Islet precursor cell (in vitro differentiated cells): Measurements from ENCODE around the gene RBFOX2.
A peak's percentile ranks its signal among the peaks of the same experiment; 100 is the strongest.

ENCODE experiments used
- DNase-seq: peaks from one replicate; pipeline ENCODE4 v3.0.0-alpha.2; 2018

The RBFOX2 gene

DNA sequence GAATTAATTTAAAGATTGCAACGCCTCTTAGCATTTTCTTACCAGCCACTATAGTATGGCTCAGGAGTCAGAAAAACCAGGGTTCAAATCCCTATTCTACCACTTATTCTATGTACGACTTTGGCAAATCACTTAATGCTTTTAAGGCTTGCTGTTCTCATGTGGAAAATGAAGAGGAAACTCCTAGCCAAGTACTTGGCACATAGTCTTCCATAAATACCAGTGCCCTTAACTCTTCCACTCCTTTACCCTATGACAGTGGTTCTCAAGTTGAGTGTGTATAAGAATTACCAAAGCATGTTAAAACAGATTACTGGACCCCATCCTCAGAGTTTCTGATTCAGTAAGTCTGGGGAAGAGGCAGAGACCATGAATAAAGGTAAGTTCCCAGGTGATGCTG is 107.6 kb downstream of the RBFOX2 start:
- no peak for DNase-seq

DNA sequence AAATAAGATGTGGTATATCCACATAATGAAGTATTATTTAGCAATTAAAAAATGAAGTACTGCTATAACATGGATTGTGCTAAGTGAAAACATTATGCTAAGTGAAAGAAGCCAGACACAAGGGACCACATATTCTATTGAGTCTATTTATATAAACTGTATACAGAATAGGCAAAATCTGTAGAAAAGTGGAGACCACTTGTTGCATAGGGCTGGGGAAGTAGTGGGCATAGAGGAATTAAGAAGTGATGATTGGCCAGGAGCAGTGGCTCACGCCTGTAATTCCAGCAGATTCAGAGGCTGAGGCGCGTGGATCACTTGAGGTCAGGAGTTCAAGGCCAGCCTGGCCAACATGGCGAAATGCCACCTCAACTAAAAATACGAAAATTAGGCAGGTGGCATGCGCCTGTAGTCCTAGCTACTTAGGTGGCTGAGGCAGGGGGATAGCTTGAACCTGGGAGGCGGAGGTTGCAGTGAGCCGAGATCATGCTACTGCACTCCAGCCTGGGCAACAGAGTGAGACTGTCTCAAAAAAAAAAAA is 109.6 kb downstream of the RBFOX2 start:
- no peak for DNase-seq

DNA sequence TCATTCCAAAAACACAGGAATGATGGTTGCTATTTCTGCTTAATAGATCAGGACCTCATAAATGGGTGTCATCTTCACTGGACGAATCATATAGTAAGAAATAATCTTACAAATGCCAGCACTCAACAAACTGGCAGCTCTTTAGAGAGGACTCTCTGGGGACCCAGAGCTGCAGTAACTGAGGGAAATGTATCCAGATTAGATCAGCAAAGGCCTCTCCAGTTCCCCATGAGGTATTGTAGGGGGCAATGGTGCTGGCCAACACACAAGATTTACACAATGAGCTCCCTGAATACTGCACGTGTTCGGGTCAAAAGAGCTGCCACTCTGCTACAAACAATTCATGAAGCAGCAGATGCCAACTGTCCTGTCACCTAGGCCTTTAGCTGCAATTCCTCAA is 110.2 kb downstream of the RBFOX2 start:
- DNase-seq, result no peak

DNA sequence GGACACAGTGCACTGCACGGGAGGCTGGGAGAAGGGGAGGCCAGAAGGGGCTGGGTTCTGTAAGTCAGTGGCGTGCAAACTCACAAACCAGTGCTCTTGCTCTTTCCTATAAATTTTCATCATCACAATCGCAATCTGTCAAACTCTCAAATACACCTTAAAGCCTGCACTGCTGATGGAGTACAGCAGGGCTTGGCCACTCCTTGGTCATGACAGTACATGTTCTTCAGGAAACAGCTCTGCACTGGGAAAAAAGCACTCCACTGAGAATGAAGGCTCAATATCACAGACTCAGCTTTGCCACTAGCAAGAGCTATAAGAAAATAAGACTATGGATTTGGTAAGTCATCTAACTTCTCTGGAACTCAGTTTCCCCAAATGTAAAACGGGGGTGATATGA is 111.0 kb downstream of the RBFOX2 start:
- no peak for DNase-seq

DNA sequence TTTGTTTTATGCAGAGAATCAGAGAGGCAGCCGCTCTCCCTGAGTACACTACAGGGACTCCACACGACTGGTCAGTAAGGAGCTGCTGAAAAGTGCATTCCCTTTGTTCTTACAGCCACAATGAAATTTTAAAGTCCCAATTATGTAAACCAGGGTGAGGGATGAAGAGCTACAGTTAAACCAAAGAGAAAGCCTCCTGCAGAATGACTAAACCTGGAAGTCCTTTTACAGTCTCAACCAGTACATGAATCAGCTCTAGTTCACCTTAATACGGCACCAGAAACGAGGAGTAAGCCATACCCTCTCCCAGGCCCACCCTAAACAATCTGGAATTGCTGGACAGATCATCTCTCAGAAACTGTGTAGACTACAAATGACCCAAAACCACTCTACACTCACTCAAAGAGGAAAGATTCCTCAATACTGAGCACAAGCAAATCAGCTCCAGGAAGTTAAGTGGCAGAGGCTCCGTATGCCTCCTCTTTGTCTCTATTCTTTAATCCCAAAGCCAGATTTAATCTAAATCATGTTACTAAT is 113.1 kb downstream of the RBFOX2 start:
- no peak for DNase-seq

DNA sequence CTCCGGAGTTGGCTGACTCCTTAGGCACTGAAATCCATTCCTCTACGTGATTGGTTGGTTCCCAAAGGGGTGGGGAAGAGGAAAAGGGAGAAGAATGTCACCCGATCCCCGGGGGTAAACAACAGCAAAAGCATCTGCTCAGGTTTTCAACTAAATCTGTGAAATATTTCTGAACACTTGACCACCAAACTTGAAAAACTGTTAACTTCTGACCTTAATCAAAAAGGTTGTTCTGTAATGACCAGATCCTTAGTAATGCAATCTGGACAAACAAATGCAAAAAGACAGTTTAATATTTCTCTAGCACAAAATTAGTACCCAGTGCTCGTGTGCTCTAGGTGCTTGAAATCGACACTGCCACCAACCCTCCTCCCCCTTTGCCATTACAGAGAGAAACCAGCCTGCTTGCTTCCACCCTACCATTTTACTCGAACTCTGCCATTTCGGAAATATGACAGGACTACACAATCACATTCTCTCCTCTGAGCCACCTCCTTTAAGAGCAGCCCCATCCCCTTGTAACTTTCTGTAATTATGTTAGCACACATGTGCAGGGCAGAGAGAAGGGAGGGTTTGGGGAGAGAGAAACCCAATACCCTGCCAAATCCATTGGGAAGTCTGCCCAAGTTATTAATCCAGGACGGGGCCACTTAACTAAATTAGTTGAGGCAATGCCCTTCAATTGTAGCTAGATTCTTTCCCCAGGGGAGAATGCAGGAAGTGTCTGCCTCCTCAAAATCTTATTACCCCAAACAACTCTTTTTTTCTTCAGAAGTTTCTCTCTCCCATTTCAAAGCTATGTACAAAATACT is 113.8 kb downstream of the RBFOX2 start:
- peak; percentile 93 for DNase-seq

DNA sequence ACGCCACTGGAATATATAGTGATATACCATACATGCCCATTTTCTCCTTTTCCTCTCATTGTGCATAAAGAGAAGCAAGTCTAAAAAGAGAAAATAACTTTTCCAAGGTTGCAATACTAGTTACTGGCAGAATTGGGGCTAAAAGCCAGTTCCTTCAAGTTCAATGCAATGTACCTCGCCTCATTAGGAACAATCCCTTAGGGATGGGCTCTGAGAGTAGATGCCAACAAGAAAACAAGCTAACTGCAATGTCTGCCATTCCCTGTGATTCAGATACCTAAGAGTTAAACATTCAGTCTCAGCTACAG is 114.3 kb downstream of the RBFOX2 start:
- DNase-seq, result no peak

DNA sequence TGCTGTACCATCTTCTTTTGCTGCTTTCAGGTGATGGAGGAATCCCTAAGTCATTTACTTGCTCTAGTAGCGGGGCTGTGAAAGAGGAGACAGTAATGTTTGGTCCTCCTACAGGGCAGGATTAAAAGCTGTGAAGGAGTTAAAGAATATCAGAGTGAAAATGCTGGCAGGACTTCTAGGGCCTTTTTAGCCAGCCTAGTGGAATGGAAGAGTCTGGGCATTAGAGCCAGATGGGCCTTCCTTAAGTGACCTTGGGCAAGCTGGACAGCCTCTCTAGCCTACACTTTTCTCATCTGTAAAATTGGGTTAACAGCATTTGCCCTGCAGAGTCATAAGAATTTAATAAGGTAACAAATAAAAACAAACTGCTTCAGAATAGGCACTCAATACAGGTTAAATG is 114.7 kb downstream of the RBFOX2 start:
- DNase-seq, result no peak

DNA sequence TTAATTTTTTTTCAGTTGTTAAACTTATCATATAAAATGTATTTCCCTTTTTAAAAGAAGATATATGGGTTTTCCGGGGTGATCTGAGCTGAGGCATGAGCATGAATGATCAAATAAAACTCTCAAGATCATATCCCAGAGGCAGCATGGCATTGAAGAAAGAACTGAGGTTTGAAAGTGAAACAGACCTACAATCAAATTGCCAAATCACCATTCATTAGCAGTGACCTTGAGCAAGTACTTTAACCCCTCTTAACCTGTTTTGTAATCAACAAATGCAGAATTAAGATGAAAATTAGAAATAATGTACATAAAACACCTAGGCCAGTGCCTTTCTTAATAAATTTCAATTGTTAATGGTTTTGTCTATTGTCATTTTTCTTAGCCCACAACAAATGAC is 116.0 kb downstream of the RBFOX2 start:
- DNase-seq, result no peak

DNA sequence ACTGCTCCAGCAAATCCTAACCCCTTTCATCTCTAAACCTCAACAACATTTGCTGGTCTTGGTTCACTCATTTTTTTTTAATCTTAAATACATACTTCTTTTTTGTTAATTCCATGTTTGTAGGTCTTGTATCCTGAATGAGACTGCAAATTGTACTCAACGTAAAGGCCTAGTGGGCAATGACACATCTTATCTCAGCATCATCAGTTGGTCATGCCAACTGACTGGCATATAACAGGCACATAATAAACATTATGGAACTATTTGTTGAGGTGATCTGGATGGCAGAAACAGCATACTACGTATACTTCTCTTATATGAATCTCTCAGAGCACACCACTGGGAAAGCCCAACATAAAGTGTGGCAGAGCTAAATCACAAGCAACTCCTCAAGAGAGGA is 116.7 kb downstream of the RBFOX2 start:
- no peak for DNase-seq

DNA sequence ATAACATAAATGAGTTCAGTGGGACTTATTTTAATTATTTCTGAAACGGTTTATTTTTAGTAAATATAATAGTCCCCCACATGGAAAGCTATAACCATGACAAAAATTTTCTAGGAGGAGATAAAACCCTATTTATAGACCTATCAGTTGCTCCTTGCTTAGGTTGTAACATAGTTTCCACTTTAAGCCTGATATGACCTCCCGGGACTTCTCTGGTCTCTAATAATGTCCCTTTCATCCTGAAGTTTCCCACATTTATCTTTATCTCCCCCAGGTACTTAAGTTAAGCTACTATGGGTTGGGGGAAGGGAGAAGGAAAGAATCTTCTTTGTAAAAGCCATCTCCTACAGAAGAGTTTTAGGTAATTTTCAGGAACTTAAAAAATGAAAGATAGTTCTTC is 117.7 kb downstream of the RBFOX2 start:
- no peak for DNase-seq

DNA sequence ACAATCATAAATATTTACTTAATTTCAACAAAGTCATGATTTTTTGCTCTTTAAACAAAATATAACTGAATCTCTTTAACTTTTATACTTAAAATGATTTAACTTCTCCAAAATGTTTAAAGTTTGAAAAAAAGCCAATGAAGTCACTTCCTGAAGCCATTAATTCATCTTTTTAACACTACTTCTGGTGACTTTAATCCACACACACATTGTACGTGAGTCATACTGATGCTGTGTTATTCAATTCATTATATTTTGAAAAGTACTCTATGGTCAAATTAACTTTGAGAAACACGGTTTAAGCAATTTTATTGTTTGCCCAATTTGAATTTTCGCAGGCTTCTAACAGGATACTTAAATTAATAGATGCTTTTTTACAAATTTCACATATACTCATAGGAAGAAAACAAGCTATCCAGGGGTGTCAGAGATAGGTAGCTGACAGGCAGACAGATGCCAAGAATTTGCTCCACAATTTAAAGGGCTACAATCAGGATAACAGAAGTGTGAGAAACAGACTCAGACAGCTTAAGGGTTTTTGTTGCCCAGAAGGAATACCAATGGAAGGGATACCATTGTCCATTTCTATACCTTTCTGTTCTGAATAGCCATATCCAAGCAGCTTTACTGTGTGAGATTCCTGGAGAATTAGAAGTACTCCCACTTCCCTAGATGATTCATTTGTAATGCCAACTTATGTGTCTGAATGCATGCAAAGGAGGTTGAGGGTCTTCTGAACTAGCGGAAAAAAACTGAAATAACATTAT is 118.4 kb downstream of the RBFOX2 start:
- no peak for DNase-seq

DNA sequence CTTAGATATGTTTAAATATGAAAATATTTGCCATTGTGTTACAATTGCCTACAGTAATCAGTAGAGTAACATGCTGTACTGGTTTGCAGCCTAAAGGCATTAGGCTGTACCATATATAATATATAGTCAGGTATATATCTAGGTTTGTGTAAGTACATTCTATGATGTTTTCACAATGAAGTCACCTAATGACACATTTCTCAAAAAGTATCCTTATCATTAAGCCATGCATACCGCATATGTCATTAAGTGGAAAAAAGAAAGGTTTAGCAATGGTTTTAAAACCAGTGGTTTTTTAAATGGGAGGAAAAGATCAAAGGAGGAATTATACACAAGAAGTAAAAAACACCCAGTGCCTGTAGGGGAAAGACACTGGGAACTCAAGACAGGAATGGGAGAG is 122.7 kb downstream of the RBFOX2 start:
- no peak for DNase-seq

DNA sequence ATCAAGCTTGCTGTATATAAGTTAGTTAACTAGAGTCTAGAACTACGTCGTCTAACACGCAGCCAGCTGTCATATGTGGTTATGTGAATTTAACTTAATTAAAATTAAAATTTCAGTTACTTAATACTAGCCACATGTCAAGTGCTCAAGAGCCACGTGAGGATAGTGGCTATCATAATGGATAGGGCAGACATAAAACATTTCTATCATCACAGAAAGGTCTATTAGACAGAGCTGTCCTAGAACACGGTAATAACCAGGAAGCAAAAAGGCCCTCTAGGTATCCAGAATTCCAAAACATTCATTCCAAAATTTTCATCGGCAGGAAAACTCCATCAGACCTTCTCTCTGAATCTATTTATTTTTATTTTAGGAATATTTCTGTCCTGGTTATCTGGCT is 123.9 kb downstream of the RBFOX2 start:
- no peak for DNase-seq

DNA sequence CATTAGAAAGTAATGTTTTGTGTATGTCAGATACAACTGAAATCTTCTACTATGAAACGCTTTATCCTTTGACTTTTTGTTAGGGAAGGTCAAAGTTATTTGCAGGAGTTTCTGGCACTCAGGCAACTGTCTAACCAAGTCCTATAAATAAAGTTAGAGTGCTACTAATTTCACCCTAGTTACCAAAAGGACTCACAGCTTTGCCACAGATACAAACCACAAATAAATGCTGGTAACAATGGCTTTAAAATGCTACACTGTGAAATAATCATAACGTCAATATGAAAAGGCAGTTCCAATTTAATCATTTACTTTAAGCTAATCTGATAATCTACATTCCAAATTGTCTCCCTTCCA is 124.3 kb downstream of the RBFOX2 start:
- no peak for DNase-seq

DNA sequence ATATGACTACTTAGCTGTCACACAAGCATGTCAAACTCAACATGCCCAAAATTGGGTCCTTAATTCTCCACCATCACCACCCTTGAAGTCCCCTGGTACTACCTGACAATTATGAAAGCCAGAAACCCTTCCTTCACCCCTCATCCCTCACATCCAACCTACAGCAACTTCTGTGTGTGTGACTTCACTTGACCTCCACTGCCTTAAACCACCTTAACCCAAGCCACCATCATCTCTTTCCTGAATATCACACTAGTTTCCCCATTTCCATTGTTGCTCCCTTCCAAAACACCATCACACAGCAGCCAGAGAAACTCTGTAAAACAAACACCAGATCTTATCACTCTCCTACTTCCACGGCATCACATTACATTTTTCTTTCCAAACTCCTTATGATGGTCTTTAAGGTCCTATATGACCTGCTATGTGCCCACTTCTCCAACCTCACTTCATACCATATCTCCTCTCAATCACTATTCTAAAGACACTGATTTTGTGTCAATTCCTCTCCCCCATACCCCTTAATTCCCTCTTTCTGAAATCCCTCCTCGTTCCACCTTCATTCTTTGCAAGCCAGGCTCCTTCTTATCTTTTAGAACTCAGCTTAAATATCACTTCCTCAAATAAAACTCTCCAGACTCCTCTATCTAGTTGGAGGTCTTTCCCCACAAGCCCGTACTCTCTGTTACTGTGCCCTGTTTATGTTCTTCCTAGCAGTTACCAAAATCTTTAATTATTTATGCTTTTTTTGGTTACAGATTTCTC is 124.9 kb downstream of the RBFOX2 start:
- no peak for DNase-seq

DNA sequence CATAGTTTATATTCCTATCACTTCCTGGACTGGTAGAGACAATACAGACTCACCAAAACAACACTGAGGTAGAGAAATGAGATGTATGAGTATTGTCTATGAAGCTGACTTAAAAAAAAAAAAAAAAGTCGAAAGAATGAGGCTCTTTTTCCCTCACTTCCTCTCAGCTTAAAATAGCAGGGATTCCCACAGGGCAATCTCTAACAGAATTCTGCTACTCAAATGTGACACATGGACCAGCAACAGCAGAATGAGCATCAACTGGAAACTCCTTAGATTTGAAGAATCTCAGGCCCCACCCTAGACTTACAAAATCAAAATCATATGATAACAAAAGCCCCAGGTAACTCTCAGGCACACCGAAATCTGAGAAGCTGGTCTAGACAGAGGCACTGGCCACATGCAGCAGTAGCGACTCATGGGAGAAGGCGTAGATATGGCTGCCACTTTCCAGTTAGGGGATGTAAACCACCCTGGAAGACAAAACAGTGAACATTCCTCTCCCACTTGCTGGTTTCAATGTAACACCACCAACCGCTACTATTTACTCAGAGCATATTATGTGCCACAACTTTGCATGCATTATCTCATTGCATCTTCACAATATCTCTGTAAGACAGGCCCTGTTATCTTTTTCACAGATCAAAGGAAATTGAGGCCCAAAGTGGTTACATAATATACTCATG is 128.0 kb downstream of the RBFOX2 start:
- peak; percentile 81 for DNase-seq

DNA sequence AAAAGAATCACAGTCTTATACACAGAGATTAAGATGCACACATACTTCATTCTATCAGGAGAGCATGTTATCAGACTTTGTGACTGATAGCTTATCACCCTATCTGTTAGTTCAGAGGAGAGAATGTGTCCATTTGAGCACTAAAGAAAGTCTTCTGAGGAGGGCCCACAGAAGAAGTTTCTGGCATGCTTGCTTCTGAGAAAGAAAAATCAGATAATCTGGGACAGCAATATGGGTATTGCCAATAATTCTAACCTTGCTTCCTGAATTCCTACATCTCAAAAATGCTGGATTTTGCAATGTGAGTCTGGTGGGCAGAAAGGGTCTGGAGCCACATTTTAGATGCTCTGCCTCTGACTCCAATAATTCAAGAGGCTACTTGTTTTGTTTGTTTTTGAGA is 128.9 kb downstream of the RBFOX2 start:
- DNase-seq, result no peak

DNA sequence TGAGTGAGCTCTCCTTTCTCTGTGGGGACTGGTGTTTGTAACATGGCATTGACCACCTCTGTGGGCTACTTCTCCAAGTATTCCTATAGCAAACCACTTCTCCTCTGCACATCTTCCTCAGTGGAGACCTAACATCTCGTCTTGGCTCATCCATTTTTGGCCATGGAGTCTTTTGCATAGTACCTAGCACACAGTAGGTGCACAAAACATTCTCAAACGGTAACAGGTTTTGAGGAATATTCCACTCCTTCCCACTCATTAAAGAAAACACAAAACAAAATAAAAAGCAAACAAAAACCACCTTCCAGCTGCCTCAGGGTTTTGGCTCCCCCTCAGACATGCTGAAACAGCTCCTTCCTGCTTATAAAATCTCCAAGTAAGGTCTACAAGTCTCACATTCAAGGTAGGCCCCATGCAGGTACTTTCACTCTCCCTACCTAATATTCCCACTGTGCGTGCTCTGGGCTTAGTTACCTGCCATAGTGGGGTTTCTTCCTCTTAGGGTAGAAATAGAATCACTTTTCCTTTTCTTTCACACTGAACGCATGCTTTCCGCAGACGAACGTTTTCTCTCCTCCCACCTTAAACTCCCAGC is 132.4 kb downstream of the RBFOX2 start:
- no peak for DNase-seq

DNA sequence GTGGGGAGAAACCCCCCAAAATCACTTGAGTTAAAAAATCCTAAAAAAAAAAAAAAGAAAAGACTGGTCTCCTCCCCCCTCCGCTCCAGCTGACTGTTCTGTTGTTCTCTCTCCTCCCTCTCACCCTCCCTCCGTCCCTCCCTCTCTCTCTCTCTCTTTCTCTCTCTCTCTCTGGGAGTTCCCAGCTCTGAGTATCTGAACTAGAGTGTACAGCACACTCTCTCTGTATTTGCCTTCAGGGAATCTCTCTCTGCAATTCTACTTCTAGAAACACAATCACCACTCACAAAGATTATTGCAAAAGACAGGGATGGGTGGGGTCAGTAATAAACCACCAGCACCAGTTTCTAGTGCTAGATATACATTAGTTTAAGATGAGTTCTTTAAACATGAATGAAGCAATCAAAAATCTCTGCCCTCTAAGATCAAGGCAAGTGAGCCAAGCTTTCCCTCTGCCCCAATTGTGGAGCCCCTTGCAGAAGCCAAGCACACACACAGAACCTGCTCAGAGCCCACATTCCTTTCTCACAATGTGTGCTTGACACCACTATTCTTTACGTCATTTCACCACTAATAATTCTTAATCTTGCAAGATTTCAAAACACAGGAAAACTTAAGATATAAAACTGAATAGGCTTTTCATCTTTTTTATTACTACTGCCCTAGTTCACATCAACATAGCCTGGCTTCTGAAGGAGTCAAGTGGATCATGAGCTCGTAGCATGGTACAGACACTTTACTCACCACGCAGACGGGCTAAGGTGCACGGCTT is 133.5 kb downstream of the RBFOX2 start:
- no peak for DNase-seq

DNA sequence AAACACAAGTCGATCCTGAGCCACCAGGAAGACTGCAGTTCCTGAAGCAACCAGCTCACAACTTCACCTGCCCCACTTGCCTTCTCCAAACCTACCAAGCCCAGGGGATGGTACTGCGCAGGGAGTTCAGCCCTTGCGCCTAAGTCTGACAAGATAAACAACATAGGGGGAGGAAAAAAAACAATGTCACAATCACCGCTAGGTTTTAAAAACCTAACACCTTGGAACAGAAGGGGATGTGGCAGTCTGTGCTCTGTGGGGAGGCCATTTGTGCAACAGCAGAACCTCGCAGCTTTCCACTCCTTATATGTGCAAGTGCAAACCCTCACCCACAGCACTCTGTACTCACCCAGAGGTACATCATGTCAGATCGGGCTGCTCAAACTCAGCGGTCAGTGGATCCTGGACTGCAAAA is 134.2 kb downstream of the RBFOX2 start:
- DNase-seq, result no peak

DNA sequence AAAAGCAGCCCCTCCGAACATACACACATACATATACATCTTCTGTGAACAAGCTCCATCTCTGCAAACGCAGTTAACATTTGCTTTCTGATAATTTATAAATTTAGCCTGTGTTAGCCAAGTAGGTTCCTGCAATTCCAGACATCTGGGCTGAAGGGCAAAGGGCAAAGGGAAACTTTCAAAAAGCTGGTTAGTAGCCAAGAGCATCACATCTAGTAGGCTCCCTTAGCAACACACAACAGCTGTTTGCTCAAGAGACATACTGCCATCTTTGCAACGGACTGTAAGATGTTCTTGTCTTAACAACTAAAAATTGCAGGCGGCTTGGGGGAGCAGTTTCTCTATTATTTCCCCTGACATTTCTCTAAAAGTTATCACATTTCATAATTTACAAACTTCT is 134.9 kb downstream of the RBFOX2 start:
- DNase-seq, result no peak
